GM19239 (cell line): ENCODE data around the gene PUS7L.
A peak's percentile ranks its signal among the peaks of the same experiment; 100 is the strongest.

Experiments
- DNase-seq: peaks from one replicate; pipeline ENCODE4 v3.0.0; 2011; ENCODE audit warnings: low spot score; ENCODE audit not compliant: insufficient read length
- FAIRE-seq: peaks from 2 replicates; lab custom pipeline; 2011; peaks lifted over from hg19 to GRCh38; lab: Jason Lieb, UNC

The PUS7L gene

DNA sequence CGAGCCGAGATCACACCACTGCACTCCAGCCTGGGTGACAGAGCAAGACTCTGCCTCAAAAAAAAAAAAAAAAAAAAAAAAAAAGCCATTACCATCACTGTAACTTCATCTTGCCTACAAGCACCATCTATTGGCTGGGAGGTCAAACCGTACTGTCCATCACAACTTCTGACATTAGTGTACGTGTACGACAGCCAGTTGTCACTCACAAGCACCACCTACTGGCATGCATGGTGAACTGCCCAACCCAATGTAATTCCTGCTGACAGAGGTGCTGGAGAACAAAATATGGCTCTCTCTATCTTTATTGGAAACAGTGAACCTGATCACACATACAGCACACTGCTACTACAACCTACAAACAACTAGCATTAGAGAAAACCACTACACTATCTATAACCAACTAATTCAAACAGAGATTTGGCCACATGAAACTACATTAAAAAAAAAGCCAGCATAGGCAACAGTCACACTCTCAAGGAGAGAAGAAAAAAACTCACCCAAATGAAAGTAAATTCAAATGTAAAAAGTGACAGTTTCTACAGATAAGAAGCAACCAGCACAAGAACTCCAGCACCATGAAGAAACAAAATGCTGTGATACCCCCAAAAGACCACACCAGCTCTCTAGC is 82.3 kb downstream of the PUS7L start:
- FAIRE-seq, result peak; percentile 75
- peak; percentile 20 for DNase-seq

DNA sequence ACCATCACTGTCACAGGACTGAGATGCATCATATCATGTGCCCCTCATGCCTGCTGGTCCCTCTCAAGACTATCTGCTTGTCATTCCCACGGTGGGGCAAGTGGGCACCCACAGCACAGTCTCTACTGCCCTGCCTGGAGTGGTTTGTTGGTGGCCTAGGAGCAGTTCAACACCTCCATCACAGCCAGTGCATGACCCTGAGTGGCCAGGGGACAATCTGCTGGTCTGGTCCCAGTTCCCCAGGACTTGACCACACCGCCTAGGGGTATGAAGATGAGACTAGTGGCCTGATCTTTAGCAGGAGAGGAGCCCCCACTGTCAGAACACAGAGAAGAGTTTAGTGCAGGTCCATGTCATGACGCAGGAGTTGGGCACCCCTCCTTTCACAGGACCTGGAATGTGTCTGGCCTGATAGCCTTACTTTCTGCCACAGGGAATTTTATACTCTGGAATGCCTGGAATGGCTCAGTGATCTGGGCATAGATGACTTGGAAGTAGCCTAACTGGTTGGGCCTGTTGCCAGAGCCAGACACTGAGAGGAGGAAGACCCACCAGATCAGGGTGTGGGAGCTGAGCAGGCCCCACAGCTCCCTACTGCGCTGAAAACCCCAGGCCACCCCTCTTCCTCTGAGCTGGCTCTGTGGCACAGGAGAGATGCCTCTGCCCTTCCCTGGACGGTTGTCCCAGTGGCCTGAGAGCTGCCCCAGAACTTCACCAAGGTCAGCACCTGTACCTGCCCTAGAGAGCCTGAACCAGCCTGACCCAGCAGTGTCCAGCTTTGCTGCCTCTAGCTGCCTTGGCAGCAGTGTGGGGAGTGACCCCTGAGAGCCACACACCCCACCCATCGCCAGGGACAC is 83.3 kb downstream of the PUS7L start:
- FAIRE-seq (no peak), DNase-seq (no peak)

DNA sequence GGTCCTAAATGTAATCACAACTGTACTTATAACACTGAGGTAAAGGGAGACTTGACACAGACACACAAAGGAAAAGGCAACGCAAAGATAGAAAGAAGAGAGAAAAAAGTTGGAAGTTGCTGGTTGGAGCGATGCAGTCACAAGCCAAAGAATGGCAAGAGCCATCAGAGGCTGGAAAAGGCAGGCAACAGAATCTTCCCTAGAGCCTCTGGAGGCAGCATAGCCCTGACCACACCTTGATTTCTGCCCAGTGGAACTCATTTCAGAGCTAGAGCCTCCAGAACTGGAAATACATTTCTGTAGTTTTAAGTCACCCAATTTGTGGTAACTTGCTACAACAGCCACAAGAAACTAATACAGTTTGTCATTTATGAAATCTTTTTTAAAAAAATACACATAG is 89.2 kb downstream of the PUS7L start:
- no peak for FAIRE-seq
- DNase-seq, result no peak
